DND-41 (cell line): ENCODE data around the gene CSRNP2.
"Not testable (repeated sequence)": the region's sequence is repeated elsewhere in the genome, so short reads cannot be mapped to it uniquely, and the experiment has no call there.

Source experiments
- ATAC-seq: fragments of 200-7000 bp; cut with Tn5 transposase; 3 replicates; pipeline ENCODE4 v1.9.1; 2021; ENCODE audit warnings: low read depth; ENCODE audit not compliant: insufficient read depth
- DNase-seq: peaks from one replicate; pipeline ENCODE4 v3.0.0-alpha.2; 2020
- H2AFZ ChIP-seq: 2 replicates; pipeline ENCODE4 v1.6.0; 2012; ENCODE audit warnings: low read depth, low read length
- H3K27ac ChIP-seq: 2 replicates; pipeline ENCODE4 v1.5.1; 2012; ENCODE audit warnings: low read length, inconsistent platforms
- H3K27me3 ChIP-seq: fragments of 200-600 bp; sonication (generic); 2 replicates; pipeline ENCODE4 v1.6.0; 2012; ENCODE audit warnings: low read length, mild to moderate bottlenecking, inconsistent platforms; ENCODE audit not compliant: insufficient read depth, poor library complexity
- H3K36me3 ChIP-seq: 2 replicates; pipeline ENCODE4 v1.5.1; 2012; ENCODE audit warnings: low read length, inconsistent platforms; ENCODE audit not compliant: insufficient read depth
- H3K4me1 ChIP-seq: 2 replicates; pipeline ENCODE4 v1.5.1; 2012; ENCODE audit warnings: mild to moderate bottlenecking, low read length; ENCODE audit not compliant: insufficient read depth
- H3K4me2 ChIP-seq: 2 replicates; pipeline ENCODE4 v1.6.0; 2012; ENCODE audit warnings: mild to moderate bottlenecking, moderate library complexity, low read length, inconsistent platforms; ENCODE audit not compliant: insufficient read depth
- H3K4me3 ChIP-seq, 2 experiments: fragments of 200-600 bp in 1 of 2; shearing (Covaris generic) in 1 of 2; 2 replicates each; pipeline ENCODE4 v1.5.1; 2012 to 2016; ENCODE audit warnings: inconsistent platforms in 2 of 2, low read length in 2 of 2, mild to moderate bottlenecking in 2 of 2, low read depth in 1 of 2, moderate library complexity in 1 of 2
- H3K79me2 ChIP-seq: 2 replicates; pipeline ENCODE4 v1.6.0; 2012; ENCODE audit warnings: low read length, inconsistent platforms; ENCODE audit not compliant: insufficient read depth
- H3K9ac ChIP-seq: 2 replicates; pipeline ENCODE4 v1.6.0; 2012; ENCODE audit warnings: low read depth, mild to moderate bottlenecking, inconsistent platforms, low read length, moderate library complexity
- H3K9me3 ChIP-seq: 2 replicates; pipeline ENCODE4 v1.5.1; 2012; ENCODE audit warnings: low read length, moderate library complexity, mild to moderate bottlenecking, inconsistent platforms; ENCODE audit not compliant: insufficient read depth, severe bottlenecking
- H4K20me1 ChIP-seq: 2 replicates; pipeline ENCODE4 v1.6.0; 2012; ENCODE audit warnings: low read length; ENCODE audit not compliant: insufficient read depth
- EZH2 ChIP-seq: IDR thresholded peaks from 3 replicates; pipeline ENCODE4 v1.6.1; 2012; ENCODE audit warnings: borderline replicate concordance, low read depth, mild to moderate bottlenecking, moderate library complexity, low read length, inconsistent platforms; ENCODE audit not compliant: severe bottlenecking
- TF ChIP-seq, protein P1 (sequence below): IDR thresholded peaks from 2 replicates; pipeline ENCODE4 v1.5.1; 2012; ENCODE audit warnings: borderline replicate concordance, low read length, moderate library complexity, mild to moderate bottlenecking; ENCODE audit not compliant: poor library complexity, severe bottlenecking; ENCODE audit errors: extremely low read depth

Gene CSRNP2

DNA sequence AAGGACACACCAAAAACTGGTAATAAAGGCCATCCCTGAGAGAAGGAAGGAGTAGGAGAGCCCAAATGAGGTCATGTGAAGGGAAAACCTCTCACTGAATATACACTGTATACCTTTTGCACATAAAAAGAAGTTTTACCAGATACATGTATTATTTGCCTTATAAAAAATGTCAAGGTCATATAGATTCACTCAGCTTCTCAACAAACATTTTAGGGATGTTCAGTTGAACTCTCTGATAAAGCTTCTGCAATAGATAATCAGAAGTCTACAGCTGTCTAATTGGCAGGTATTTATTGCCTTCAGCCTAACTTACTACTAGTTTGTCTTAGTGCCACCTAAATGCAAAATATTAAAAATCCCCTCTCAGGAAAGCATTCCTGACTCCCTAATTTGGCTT is 65.9 kb downstream of the CSRNP2 start:
- peaks cover 36% of the 10 kb centered on the region for H3K4me1 ChIP-seq
- no peak overlapping the region for H3K27ac ChIP-seq
- H3K9me3 ChIP-seq: no peaks in the 10 kb centered on the region
- H4K20me1 ChIP-seq: peaks cover 6% of the 10 kb centered on the region; the same call in 1 of the 2 replicates
- H3K36me3 ChIP-seq: no peaks in the 10 kb centered on the region
- DNase-seq (no peak), ATAC-seq (no peak)
- H3K9ac ChIP-seq: no peak overlapping the region
- H3K27me3 ChIP-seq: no peaks in the 10 kb centered on the region
- H3K4me3 ChIP-seq: no peak overlapping the region
- no peak overlapping the region for H2AFZ ChIP-seq
- H3K4me2 ChIP-seq: no peak overlapping the region
- H3K79me2 ChIP-seq: peaks cover 97% of the 10 kb centered on the region
- no peak for TF ChIP-seq EZH2
- TF ChIP-seq, protein P1, sequence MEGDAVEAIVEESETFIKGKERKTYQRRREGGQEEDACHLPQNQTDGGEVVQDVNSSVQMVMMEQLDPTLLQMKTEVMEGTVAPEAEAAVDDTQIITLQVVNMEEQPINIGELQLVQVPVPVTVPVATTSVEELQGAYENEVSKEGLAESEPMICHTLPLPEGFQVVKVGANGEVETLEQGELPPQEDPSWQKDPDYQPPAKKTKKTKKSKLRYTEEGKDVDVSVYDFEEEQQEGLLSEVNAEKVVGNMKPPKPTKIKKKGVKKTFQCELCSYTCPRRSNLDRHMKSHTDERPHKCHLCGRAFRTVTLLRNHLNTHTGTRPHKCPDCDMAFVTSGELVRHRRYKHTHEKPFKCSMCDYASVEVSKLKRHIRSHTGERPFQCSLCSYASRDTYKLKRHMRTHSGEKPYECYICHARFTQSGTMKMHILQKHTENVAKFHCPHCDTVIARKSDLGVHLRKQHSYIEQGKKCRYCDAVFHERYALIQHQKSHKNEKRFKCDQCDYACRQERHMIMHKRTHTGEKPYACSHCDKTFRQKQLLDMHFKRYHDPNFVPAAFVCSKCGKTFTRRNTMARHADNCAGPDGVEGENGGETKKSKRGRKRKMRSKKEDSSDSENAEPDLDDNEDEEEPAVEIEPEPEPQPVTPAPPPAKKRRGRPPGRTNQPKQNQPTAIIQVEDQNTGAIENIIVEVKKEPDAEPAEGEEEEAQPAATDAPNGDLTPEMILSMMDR: no peak

GRCh38 chr12:51014467-51014866 is 68.9 kb downstream of the CSRNP2 start:
- not testable (repeated sequence) for H3K9ac ChIP-seq, H3K4me2 ChIP-seq, DNase-seq, H3K4me1 ChIP-seq, H3K36me3 ChIP-seq, H3K27ac ChIP-seq, H3K27me3 ChIP-seq, H3K9me3 ChIP-seq, H2AFZ ChIP-seq, ATAC-seq, H3K4me3 ChIP-seq
- peaks cover 95% of the 10 kb centered on the region for H3K79me2 ChIP-seq
- H4K20me1 ChIP-seq: peaks cover 15% of the 10 kb centered on the region; the same call in 1 of the 2 replicates

DNA sequence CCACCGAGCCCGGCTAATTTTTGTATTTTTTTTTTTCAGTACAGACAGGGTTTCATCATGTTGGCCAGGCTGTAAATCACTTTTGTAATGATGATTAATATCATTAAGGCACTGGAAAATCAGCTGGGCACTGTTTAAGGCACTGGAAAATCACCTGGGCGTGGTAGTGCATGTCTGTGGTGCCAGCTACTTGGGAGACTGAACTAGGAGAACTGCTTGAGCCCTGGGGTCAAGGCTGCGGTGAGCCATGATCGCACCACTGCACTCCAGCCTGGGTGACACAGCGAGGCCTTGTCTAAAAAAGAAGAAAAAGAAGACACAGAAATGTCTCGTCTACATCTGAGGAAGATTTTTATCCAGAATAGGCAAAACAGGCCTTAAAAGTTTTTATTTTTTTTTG is 70.0 kb downstream of the CSRNP2 start:
- Histone ChIP-seq H3K79me2 (peaks cover 95% of the 10 kb centered on the region), H2AFZ (no peak overlapping the region), H3K4me3 (no peak overlapping the region), H3K9me3 (no peaks in the 10 kb centered on the region), H3K4me2 (no peak overlapping the region), H3K9ac (no peak overlapping the region), H3K4me1 (peaks cover 10% of the 10 kb centered on the region), H3K27ac (no peak overlapping the region), H4K20me1 (peaks cover 19% of the 10 kb centered on the region; the same call in 1 of the 2 replicates), H3K27me3 (no peaks in the 10 kb centered on the region), H3K36me3 (peaks cover 5% of the 10 kb centered on the region)
- DNase-seq (no peak), ATAC-seq (no peak)
- TF ChIP-seq EZH2: no peak
- TF ChIP-seq, protein P1: no peak

DNA sequence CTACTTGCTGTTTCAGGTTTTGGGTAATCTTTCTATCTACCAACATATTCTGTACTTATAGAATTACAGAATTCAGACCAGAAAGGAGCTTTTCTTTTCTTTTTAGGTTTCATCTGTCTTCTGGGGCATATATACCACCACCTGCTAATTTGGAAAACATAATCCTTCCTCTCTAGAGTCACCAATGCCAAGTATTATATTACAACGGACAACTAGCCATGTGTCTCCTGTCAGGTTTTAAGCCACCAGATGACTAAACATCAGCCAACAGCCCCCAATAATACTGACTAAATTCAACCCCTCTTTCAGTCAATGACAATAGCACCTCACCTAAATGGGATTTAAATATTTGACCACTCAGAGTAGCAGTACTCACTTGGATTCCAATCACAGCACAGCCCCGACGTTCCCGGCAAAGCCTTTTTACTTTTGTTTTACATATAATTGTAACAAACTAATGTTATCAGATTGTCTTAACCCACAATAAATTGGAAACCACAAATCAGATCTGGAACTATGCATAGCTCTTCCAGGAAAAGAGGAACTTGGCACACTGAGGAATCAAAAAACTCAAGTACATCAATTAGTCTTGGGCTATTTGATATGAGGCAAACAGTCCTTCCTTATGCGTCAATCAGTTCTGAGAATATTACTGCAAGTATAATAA is 70.7 kb downstream of the CSRNP2 start:
- no peak overlapping the region for H3K27ac ChIP-seq
- no peak for TF ChIP-seq EZH2
- TF ChIP-seq, protein P1: no peak
- no peak overlapping the region for H2AFZ ChIP-seq
- H4K20me1 ChIP-seq: peaks cover 19% of the 10 kb centered on the region; the same call in 1 of the 2 replicates
- no peak overlapping the region for H3K9ac ChIP-seq
- ATAC-seq: no peak
- peaks cover 12% of the 10 kb centered on the region for H3K36me3 ChIP-seq
- H3K9me3 ChIP-seq: no peaks in the 10 kb centered on the region
- H3K27me3 ChIP-seq: no peaks in the 10 kb centered on the region
- H3K4me2 ChIP-seq: no peak overlapping the region
- peaks cover 10% of the 10 kb centered on the region for H3K4me1 ChIP-seq
- H3K4me3 ChIP-seq: no peak overlapping the region
- peaks cover 95% of the 10 kb centered on the region for H3K79me2 ChIP-seq
- no peak for DNase-seq
